ENCODE data around the gene ARHGAP8.
"Not testable (repeated sequence)": the region's sequence is repeated elsewhere in the genome, so short reads cannot be mapped to it uniquely, and the experiment has no call there.

The ARHGAP8 gene

DNA sequence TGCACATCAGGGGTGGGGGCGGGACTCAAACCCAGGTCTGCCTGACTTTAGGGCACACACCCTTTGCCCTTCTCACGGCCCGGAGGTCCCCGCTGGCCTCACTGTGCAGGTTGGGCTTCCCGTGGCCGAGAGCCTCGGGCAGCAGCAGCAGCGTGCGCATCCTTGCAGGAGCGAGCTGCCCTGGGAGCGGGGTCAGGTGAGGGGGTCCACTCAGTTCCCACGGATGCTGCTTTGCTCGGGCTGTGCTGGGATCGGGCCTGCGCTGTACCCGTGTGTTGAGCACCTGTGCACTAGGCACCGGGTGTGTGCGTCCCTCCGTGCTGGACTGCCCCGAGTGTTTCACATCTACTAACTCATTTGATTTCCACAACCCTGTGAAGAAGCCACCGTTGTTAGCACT, 25.2 kb upstream of the ARHGAP8 start:
- FAIRE-seq = no peak

DNA sequence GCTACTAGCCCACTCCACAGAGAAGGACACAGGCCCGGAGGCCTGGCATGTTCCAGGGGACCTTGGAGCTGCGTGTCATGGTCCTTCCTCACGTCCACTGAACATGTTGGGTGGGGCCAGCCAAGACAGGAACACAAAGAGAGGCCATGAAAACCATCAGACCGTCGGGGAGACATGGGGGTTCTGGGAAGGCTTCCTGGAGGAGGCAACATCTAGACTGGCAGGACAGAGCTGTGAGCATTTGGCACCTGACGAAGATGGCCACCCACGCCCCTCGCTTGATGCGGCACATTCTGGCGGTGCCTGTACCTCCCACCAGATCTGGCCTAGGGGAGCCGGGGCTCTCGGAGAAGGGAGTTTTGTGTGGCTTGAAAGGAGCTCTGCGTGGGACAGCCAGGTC, 24.7 kb upstream of the ARHGAP8 start:
- no peak for FAIRE-seq

- no peak for FAIRE-seq
These were observed 23.5 kb upstream of the ARHGAP8 start for GRCh38 chr22:44728761-44729324.

- no peak for FAIRE-seq
These were observed 22.9 kb upstream of the ARHGAP8 start for GRCh38 chr22:44729391-44730021.

- no peak for FAIRE-seq
These were observed 22.4 kb upstream of the ARHGAP8 start for GRCh38 chr22:44730022-44730393.

- no peak for FAIRE-seq
These were observed 21.7 kb upstream of the ARHGAP8 start for GRCh38 chr22:44730490-44731356.

DNA sequence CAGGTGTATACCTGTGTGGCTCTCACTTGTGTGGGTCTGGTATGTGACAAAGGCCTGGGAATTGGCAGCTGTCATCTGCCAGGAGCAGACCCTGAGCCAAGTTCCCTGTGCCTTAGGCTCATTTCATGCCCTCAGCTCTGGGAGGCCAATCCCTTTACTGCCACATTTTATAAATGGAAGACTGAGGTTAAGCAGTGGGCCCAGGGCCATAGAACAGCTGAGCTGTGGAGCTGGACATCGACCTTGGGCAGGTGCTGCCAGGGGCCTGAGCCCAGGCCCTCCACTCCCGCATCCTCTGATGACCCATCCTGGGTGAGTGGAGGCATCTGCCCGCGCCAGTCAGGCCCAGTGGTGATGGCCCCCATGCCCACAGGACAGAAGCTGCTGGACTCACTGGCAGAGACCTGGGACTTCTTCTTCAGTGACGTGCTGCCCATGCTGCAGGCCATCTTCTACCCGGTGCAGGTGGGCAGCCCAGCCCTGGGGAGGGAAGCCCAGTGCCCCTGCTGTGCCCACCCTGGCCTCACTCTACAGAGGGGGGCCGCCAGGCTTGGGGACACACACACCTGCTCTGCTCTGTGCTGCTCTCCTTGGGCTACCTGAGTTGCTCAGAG, 20.9 kb upstream of the ARHGAP8 start:
- FAIRE-seq = no peak

DNA sequence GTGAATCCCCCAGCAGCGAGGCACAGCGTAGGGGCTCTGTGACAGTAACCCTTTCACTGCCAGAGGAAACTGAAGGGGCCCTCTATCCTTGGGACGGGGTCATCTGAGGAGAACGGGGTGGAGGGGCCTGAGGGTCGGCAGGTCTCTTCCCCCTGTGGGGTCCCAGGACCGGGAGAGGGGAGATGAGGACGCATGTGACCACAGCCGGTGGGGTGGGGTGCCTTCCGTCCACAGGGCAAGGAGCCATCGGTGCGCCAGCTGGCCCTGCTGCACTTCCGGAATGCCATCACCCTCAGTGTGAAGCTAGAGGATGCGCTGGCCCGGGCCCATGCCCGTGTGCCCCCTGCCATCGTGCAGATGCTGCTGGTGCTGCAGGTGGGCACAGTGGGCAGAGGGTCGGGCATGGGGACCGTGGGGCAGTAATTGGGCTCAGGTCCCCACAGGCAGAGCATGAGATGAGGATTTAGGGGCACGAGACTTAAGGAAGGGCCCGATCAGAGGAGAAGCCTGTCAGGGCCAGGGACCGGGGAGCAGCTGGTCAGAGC, 20.3 kb upstream of the ARHGAP8 start:
- no peak for FAIRE-seq

- FAIRE-seq = no peak
These were observed 19.7 kb upstream of the ARHGAP8 start for GRCh38 chr22:44732661-44733060.

DNA sequence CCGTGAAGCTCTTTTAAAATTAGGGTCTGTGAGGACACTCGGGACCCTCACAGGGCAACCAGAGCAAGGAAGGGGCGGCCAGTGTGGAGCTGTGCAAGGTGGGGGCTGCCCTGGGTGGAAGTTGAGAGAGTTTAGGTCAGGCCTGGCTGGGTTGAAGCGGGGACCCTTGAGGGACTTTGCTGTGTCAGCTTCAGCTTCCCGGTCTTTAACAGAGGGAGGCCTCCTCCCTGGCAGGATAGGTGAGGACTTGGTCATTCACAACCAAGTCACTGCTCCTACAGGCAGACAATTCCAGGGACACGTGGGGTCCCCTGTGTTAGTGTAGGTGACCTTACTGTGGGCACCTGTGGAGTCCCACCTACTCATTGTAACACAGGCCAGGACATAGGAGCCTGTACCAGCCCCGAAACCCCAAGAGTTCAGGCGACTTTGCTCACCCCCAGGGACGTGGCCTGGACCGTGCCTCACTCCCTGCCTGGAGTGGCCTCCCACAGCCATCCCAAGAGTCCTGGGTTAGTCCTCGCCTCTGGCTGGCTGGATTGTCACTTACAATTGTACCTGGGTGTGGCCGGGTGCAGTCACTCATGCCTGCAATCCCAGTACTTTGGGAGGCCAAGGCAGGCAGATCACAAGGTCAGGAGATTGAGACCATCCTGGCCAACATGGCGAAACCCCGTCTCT, 18.8 kb upstream of the ARHGAP8 start:
- FAIRE-seq = no peak

DNA sequence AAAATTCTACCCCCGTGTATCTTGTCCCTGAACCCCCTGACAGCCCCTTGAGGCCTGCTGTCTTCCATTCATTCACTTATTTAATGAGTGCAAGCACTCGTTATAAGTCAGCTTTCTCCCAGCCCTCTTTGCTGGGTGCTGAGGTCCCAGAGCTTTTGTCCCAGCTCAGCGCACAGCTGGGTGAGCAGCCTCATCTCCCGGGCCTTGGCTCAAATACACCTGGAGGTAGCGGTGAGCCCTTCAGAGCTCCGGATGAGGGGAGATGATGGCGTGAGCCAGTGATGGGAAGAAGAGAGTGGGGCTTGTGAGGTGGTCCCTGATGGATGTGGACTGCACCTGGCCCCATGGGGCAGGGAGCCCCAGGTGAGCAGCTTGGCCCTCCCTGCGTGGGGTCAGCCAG, 18.1 kb upstream of the ARHGAP8 start:
- no peak for FAIRE-seq

DNA sequence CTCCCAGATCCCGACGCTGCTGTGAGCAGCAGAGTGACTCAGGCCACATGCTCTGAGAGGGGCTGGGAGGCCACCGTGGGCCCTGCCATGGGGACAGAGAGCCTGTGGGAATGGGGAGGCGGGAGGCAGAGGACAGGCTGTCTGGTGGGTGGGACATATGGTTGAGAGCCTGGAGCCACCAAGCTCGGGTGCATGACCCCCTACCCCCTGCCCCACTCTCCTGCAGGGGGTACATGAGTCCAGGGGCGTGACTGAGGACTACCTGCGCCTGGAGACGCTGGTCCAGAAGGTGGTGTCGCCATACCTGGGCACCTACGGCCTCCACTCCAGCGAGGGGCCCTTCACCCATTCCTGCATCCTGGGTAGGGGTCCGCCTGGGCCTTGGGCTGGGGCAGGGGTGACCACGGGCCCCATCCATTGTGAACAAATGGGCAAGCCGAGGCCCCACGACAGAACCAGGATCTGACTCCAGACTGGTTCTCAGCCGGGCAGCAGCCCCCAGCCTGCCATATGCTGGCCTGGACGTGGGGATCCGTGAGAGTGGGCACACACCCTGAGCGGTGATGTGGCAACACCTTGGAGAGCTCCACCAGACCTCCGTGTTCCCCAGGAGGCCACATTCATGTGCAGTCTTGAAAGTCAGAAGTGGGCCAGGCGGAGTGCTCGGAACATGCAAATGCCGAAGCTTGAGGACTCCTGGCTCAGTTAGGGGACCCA, 17.4 kb upstream of the ARHGAP8 start:
- no peak for FAIRE-seq

DNA sequence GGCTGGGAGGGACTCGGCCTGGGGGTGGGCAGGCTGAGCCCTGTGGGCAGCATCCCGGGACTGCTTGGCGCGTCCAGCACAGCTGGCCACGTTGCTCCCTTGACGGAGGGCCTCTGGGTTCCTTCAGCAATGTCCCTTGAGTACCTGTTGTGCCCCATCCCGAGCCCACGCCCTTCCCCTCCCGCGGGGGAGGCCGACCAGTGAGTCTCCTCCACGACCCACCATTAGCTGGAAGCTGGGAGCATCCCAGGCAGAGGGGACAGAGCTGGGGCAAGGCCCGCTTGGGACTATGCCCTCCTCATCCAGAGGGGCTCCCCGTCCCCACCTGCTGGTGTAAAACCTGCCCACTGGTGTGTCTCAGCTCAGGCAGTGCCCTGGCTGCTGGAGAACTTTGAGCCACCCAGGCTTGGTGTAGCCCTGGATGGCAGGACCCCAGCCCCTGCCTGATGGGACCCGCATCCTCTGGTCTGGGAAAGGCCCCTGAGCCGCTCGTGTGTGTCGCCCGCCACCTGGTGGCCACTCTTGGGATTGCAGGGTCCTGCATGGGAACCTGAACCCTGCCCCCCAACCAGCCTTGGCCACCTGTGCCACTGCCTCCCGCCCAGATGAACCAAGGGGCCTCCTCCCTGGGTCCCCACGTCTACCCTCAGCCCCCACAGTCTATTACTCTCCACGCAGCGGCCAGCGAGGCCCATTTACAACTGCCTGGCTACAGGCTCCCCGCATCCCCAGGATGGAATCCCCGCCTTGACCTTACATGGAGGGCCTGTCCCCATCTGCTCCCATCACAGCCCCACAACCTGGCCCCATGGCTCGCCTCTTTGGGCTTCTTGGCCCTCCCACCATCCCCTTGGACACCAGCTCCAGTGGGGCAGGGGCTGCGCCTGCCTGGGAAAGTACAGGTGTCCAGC, 16.6 kb upstream of the ARHGAP8 start:
- no peak for FAIRE-seq

DNA sequence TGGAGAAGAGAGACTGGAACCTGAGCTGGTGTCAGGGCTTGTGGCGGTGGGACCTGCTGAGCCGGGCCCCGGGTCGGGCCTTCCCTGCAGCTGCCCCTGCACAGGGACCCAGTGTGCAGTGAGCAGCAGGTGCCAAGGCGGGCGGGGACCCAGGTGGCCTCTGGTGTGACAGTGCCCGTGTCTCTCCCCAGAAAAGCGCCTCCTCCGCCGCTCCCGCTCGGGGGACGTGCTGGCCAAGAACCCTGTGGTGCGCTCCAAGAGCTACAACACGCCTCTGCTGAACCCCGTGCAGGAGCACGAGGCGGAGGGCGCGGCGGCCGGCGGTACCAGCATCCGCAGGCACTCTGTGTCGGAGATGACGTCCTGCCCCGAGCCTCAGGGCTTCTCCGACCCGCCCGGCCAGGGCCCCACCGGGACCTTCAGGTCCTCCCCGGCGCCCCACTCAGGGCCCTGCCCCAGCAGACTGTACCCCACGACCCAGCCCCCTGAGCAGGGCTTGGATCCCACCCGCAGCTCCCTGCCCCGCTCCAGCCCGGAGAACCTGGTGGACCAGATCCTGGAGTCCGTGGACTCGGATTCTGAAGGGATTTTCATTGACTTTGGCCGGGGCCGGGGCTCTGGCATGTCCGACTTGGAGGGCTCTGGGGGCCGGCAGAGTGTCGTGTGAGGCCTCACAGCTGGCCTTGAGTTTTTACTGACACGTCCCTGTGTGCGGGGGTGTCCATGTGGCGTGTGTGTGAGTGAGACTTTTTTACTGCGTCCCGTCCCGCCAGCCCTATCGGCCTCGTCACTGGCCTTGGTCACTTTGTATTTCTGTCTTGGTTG, 15.6 kb upstream of the ARHGAP8 start:
- FAIRE-seq = no peak

DNA sequence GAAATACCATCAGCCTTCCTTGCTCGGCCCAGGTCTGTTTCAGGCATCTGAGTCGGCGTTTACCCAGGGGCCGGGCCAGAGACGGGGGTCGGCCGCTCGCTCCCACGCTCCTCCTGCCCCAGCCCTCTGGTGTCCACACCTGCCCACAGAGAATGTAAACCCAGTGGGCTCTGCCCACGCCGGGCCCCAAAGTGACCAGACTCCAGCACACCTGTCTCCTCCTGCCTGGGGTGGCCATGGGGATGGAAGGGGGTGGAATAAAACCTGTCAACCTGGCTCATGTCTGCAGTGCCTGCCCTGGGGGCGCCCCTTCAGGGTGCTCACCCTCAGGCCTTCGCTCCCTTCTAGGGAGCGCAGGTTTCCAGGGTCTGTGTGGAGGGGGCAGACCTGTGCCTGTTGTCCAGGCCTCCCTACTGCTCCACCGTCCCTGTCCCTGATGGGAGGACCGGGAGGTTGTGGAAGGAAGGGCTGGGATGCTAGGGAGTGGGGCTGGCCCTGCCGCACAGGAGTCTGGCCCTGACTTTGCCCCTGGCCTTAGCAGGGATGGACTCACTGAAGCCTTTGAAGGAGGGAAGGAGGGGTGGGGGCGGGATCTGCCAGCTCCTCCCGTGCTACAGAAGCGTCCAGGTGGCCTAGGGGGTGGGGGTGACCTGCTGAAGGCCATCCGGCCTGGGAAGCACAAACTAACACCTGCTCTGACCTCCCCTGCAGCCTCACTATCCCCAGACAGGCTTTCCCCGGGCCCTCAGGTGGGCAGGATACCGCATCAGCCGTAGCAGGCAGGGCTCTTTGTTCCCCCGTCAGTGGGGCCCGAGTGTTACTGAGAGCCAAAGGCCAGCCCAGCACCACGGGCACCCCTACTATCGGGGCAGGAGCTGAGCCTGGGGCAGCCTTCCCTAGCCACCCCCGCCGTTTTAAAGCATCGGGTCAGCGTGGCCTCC, 14.7 kb upstream of the ARHGAP8 start:
- no peak for FAIRE-seq

GRCh38 chr22:44738347-44738715, 14.0 kb upstream of the ARHGAP8 start:
- FAIRE-seq = no peak

GRCh38 chr22:44739024-44739423, 13.4 kb upstream of the ARHGAP8 start:
- no peak for FAIRE-seq

DNA sequence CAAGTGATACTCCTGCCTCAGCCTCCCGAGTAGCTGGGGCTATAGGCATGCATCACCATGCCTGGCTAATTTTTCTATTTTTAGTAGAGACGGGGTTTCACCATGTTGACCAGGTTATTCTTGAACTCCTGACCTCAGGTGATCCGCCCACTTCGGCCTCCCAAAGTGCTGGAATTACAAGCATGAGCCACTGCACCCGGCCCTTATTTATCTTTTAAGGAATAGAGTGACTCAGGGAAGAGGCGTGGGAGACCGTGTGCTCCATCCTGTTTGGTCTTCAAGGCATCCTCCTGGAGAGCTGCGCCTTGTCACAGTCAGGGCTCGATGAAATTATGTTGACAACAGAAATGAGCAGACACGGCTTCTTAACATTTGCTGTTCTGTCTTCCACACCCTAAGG, 12.7 kb upstream of the ARHGAP8 start:
- not testable (repeated sequence) for FAIRE-seq

DNA sequence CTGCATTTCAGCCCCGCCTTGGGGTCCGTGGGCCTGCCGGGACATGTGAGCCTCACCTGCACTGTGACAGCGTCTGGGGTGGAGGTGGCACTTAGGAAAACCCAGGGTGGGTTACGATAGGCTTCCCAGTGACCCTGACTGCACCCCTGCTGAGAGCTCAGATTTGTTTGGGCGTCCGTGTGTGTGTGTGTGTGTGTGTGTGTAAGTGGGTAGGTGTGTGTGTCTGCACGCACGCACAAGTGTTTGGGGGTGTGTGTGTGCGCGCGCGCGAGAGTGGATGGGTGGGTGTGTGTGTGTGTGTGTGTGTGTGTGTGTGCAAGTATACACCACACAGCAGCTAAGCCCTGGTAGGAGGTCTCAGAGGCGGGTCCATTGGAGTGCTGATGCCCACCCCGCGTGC, 12.1 kb upstream of the ARHGAP8 start:
- no peak for FAIRE-seq

Data from TTC549 (cell line).